Heart right ventricle (tissue), 16 donors: ENCODE measurements around the gene ADAM23. TPM values are rescaled to one million over a fixed set of nuclear protein-coding genes. Genes with fewer than 3 reads are reported as not detected.

ENCODE experiments used
- ATAC-seq, 8 donors: fragments of 200-7000 bp; cut with Tn5 transposase; one replicate each; pipeline ENCODE4 v1.9.1; 2020; ENCODE audit warnings: mild to moderate bottlenecking in 8 of 8, moderate library complexity in 8 of 8, moderate number of reproducible peaks in 1 of 8
- DNase-seq, 2 donors: peaks; one replicate each; pipeline ENCODE4 v3.0.0-alpha.2; 2020
- H3K27ac ChIP-seq, 10 donors: fragments of 200-600 bp; sonication (generic) in 2 of 10; one replicate each; pipeline versions ENCODE4 v1.5.0 to v1.8.0; 2020 to 2022; ENCODE audit warnings: mild to moderate bottlenecking in 3 of 10
- H3K27me3 ChIP-seq, 7 donors: fragments of 200-600 bp; one replicate each; pipeline ENCODE4 v1.8.0; 2021 to 2022; ENCODE audit warnings: mild to moderate bottlenecking in 2 of 7
- H3K36me3 ChIP-seq, 9 donors: fragments of 200-600 bp; sonication (generic) in 1 of 9; one replicate each; pipeline versions ENCODE4 v1.5.0 to v1.8.0; 2020 to 2022; ENCODE audit warnings: mild to moderate bottlenecking in 2 of 9
- H3K4me1 ChIP-seq, 9 donors: fragments of 200-600 bp; sonication (generic) in 1 of 9; one replicate each; pipeline versions ENCODE4 v1.5.0 to v1.8.0; 2020 to 2022; ENCODE audit warnings: mild to moderate bottlenecking in 4 of 9
- H3K4me3 ChIP-seq, 10 donors: fragments of 200-600 bp; sonication (generic) in 2 of 10; one replicate each; pipeline versions ENCODE4 v1.5.0 to v1.8.0; 2020 to 2022; ENCODE audit warnings: mild to moderate bottlenecking in 7 of 10, moderate library complexity in 2 of 10
- H3K9me3 ChIP-seq, 11 donors: fragments of 200-600 bp in 10 of 11; sonication (generic) in 2 of 11; one replicate each; pipeline versions ENCODE4 v1.5.0 to v1.8.0; 2013 to 2022; ENCODE audit warnings: mild to moderate bottlenecking in 2 of 11, control low read depth in 1 of 11, moderate library complexity in 1 of 11
- WGBS, 2 donors: extraction: QIAGEN DNeasy Blood & Tissue Kit; methylation state at CpG; one replicate each; pipeline ENCODE4 v1.1.7; 2013; ENCODE audit warnings: inconsistent platforms in 1 of 2; 5-methylcytosine and 5-hydroxymethylcytosine counted together
- intact Hi-C, 10 donors: fragments of 100-400 bp; cut with DNase I; formaldehyde crosslinking; loops; one replicate each; pipeline versions ENCODE4 v1.11.1 to v1.14.2; 2022
- polyA plus RNA-seq, 2 donors: library from polyadenylated mRNA; stranded (reverse); fragments of 200-250 nt; gene quantifications; one replicate each; pipeline ENCODE4 v1.2.3, GENCODE V29; 2013
- total RNA-seq, 10 donors: library from RNA; stranded (reverse); fragmentation: NEBNext Ultra II Directional in 3 of 10; extraction: Animal tissue kit (Norgen Biotek cat#: 25700) in 3 of 10; gene quantifications; one replicate each; pipeline versions ENCODE4 v1.2.1 to v1.2.4, GENCODE V29; 2021 to 2023
- TF ChIP-seq, protein P1 (sequence below), 9 donors: fragments of 200-600 bp; sonication (generic) in 2 of 9; IDR thresholded peaks; one replicate each; pipeline versions ENCODE4 v1.5.0 to v1.8.0; 2021 to 2022; ENCODE audit warnings: antibody characterized with exemption in 9 of 9, mild to moderate bottlenecking in 5 of 9, moderate library complexity in 1 of 9
- donor health status: Arrhythmogenic right ventricular cardiomyopathy.
- donor health status: ischemic (EF 13 %, LVEDD 7.1; RV severe dilation, severe dysfunction).
- donor health status: healthy with polysubstance abuse.
- donor health status: DM: no; HTN: yes; CAD: no.
- donor health status: DM: no; HTN: no; CAD: no.
- donor health status: ischemic (EF 25% LVEDD 6.9; RV normal size, moderate dysfunction).
- donor health status: ischemic (EF 25% LVEDD 5.7; RV mildly dilated, moderate dysfunction).
- donor health status: healthy.
- donor health status: DM: yes; HTN: yes; CAD: no.
- donor health status: Ischemic cardiomyopathy.
- donor health status: ischemic (EF 35%, LVEDD 5.7; RV mildly dilated, moderate dysfunction).
- donor health status: nonischemic (EF 11% LVEDD 7.7; RV severe dilation, severe dysfunction).
- donor health status: DM: yes; HTN: yes; CAD: no.
- donor health status: PGD.
- donor health status: ischemic (EF 29% LVEDD 5.4; RV normal size, mild dysfunction).
- donor health status: nonischemic (EF 23%, LVEDD 6.1; RV moderate dilation, normal function).

Gene ADAM23
- total and polyA plus RNA-seq, 12 donors = 11.9 to 101 (median 66.2) TPM

DNA sequence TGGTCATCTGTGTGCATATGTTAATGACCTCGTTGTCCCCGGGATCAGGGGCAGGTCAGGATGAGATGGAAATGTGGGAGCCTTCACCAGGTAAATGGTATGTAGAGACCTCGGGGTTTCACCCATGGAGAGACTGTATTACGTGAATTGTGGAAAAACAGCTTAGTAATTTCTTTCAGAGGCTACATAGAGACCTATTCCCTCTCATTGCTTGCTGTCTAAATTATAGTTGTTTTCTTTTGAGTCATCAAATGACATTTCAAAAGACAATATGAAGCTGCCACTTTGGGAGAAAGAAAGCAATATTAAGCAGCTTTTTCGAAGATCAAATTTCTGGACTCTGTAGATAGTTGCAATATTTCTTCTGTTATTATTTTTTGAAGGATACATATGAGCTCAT is 20.4 kb downstream of the ADAM23 start:
- Histone ChIP-seq H3K9me3 (peaks cover 0 to 17% (median 5%) of the 10 kb centered on the region in 11 donors), H3K27me3 (no peaks in the 10 kb centered on the region), H3K4me3 (no peak overlapping the region), H3K4me1 (peaks cover 0 to 19% (median 0%) of the 10 kb centered on the region in 9 donors), H3K36me3 (no peaks in the 10 kb centered on the region), H3K27ac (peak overlapping the region in 6 of 10 donors; percentile 30 to 82 (median 74))
- intact Hi-C loops = no loop called here
- DNase-seq (no peak), ATAC-seq (no peak)
- TF ChIP-seq, protein P1, sequence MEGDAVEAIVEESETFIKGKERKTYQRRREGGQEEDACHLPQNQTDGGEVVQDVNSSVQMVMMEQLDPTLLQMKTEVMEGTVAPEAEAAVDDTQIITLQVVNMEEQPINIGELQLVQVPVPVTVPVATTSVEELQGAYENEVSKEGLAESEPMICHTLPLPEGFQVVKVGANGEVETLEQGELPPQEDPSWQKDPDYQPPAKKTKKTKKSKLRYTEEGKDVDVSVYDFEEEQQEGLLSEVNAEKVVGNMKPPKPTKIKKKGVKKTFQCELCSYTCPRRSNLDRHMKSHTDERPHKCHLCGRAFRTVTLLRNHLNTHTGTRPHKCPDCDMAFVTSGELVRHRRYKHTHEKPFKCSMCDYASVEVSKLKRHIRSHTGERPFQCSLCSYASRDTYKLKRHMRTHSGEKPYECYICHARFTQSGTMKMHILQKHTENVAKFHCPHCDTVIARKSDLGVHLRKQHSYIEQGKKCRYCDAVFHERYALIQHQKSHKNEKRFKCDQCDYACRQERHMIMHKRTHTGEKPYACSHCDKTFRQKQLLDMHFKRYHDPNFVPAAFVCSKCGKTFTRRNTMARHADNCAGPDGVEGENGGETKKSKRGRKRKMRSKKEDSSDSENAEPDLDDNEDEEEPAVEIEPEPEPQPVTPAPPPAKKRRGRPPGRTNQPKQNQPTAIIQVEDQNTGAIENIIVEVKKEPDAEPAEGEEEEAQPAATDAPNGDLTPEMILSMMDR (IDR thresholded peaks at IDR 0.05) = no peak
- WGBS, 2 donors = 88 to 89% methylated on average over 5 of the region's 5 CpGs

DNA sequence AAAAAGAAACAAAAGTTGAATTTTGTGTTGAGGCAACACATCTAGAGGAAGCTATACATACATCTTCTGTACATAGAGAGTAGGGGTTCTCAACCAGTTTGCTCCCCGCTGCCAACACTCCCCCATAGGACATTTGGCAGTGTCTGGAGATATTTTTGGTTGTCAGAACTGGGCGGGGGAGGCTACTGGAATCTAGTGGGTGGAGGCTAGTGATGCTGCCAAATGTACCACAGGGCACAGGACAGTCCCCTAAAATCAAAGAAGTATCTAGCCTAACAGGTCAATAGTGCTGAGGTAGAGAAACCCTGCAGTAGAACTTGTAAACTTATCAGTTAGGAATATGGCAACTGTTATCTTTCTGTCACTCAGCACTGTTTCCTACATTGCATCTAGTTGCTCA is 21.3 kb downstream of the ADAM23 start:
- H3K27ac ChIP-seq = peak overlapping the region in 9 of 10 donors; percentile 5 to 78 (median 59)
- TF ChIP-seq, protein P1 (IDR thresholded peaks at IDR 0.05) = no peak
- H3K4me1 ChIP-seq = peaks cover 0 to 18% (median 0%) of the 10 kb centered on the region in 9 donors
- no peaks in the 10 kb centered on the region for H3K27me3 ChIP-seq
- 40 to 58% methylated on average over 2 of the region's 2 CpGs for WGBS, 2 donors
- ATAC-seq (peak; percentile 34 to 86 (median 72)), DNase-seq (peak in 1 of 2 donors; percentile 18)
- peaks cover 0 to 17% (median 5%) of the 10 kb centered on the region in 11 donors for H3K9me3 ChIP-seq
- H3K36me3 ChIP-seq = no peaks in the 10 kb centered on the region
- peak overlapping the region in 1 of 10 donors; percentile 2 for H3K4me3 ChIP-seq
- intact Hi-C loops = no loop called here

GRCh38 chr2:206471524-206472062 is 28.3 kb downstream of the ADAM23 start:
- DNase-seq = no peak
- H3K4me3 ChIP-seq = no peak overlapping the region
- H3K27me3 ChIP-seq = no peaks in the 10 kb centered on the region
- H3K36me3 ChIP-seq = no peaks in the 10 kb centered on the region
- intact Hi-C loops = no loop called here
- no peak overlapping the region for H3K27ac ChIP-seq
- TF ChIP-seq, protein P1 (IDR thresholded peaks at IDR 0.05) = no peak
- 83 to 84% methylated on average over 2 of the region's 2 CpGs for WGBS, 2 donors
- peaks cover 0 to 8% (median 0%) of the 10 kb centered on the region in 11 donors for H3K9me3 ChIP-seq
- peaks cover 0 to 9% (median 0%) of the 10 kb centered on the region in 9 donors for H3K4me1 ChIP-seq
- ATAC-seq = no peak

GRCh38 chr2:206472094-206472493 is 28.8 kb downstream of the ADAM23 start:
- Histone ChIP-seq H3K27me3 (no peaks in the 10 kb centered on the region), H3K36me3 (no peaks in the 10 kb centered on the region), H3K4me1 (peaks cover 0 to 12% (median 0%) of the 10 kb centered on the region in 9 donors), H3K27ac (no peak overlapping the region), H3K4me3 (no peak overlapping the region), H3K9me3 (peaks cover 0 to 8% (median 0%) of the 10 kb centered on the region in 11 donors)
- TF ChIP-seq, protein P1 (IDR thresholded peaks at IDR 0.05) = no peak
- 89 to 93% methylated on average over 5 of the region's 5 CpGs for WGBS, 2 donors
- ATAC-seq (no peak), DNase-seq (no peak)
- intact Hi-C loops = no loop called here
